HG03095 (cell line): ENCODE results near the gene CHL1.

Experiments used
- ATAC-seq: cut with Tn5 transposase; IDR thresholded peaks from one replicate; pipeline ENCODE4 v1.9.1; 2021; ENCODE audit warnings: moderate library complexity; ENCODE audit not compliant: unreplicated experiment

Gene CHL1

GRCh38 chr3:279325-279724, 82.8 kb downstream of the CHL1 start:
- ATAC-seq: no peak

- ATAC-seq: no peak
Measured at GRCh38 chr3:280681-281080, 84.1 kb downstream of the CHL1 start.

- no peak for ATAC-seq
Measured at GRCh38 chr3:284322-284721, 87.8 kb downstream of the CHL1 start.

GRCh38 chr3:288417-288816, 91.9 kb downstream of the CHL1 start:
- no peak for ATAC-seq

GRCh38 chr3:291028-291427, 94.5 kb downstream of the CHL1 start:
- ATAC-seq: no peak

- no peak for ATAC-seq
Measured at GRCh38 chr3:291646-292436, 95.3 kb downstream of the CHL1 start.

GRCh38 chr3:294096-294495, 97.5 kb downstream of the CHL1 start:
- no peak for ATAC-seq

- ATAC-seq: no peak
Measured at GRCh38 chr3:294581-294980, 98.0 kb downstream of the CHL1 start.

GRCh38 chr3:295166-295565, 98.6 kb downstream of the CHL1 start:
- no peak for ATAC-seq

- no peak for ATAC-seq
Measured at GRCh38 chr3:297585-297984, 101.0 kb downstream of the CHL1 start.

- ATAC-seq: no peak
Measured at GRCh38 chr3:299590-300301, 103.2 kb downstream of the CHL1 start.

- ATAC-seq: no peak
Measured at GRCh38 chr3:307182-307581, 110.6 kb downstream of the CHL1 start.

- no peak for ATAC-seq
Measured at GRCh38 chr3:308597-309321, 112.2 kb downstream of the CHL1 start.

- ATAC-seq: no peak
Measured at GRCh38 chr3:312160-312733, 115.7 kb downstream of the CHL1 start.

- ATAC-seq: no peak
Measured at GRCh38 chr3:312911-313310, 116.3 kb downstream of the CHL1 start.

- no peak for ATAC-seq
Measured at GRCh38 chr3:317012-317411, 120.4 kb downstream of the CHL1 start.

- no peak for ATAC-seq
Measured at GRCh38 chr3:318903-319302, 122.3 kb downstream of the CHL1 start.

- no peak for ATAC-seq
Measured at GRCh38 chr3:324423-324822, 127.9 kb downstream of the CHL1 start.

- no peak for ATAC-seq
Measured at GRCh38 chr3:325495-325894, 128.9 kb downstream of the CHL1 start.

GRCh38 chr3:330494-331115, 134.0 kb downstream of the CHL1 start:
- ATAC-seq: no peak

- ATAC-seq: no peak
Measured at GRCh38 chr3:331881-332280, 135.3 kb downstream of the CHL1 start.
